22Rv1 (cell line): ENCODE results near the gene CLASP2.

Experiments used
- ZFX ChIP-seq: fragments of 450-650 bp; IDR thresholded peaks from 2 replicates; pipeline ENCODE4 v1.6.1; 2017; ENCODE audit warnings: antibody characterized with exemption, borderline replicate concordance
- TF ChIP-seq, protein P1 (sequence below): fragments of 450-650 bp; IDR thresholded peaks from 2 replicates; pipeline ENCODE4 v1.5.1; 2017; ENCODE audit warnings: mild to moderate bottlenecking

DNA sequence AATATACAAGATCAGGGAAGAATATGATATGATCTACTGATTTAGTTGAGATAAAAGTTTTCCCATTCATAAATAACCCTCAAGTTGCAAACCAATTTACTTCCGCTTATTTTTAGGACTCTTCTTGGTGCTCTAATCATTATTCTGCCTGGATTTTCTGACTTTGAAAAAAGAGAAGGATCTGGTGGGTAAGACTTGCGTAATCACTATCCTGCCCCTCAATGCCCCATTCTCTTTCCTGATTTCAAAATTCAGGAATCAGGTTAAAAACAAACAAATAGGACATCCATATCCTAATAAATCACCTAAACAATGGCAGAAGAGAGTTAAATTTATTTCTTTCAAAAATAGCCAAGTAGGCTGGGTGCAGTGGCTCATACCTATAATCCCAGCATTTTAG, 127.5 kb downstream of the CLASP2 start:
- TF ChIP-seq, protein P1, sequence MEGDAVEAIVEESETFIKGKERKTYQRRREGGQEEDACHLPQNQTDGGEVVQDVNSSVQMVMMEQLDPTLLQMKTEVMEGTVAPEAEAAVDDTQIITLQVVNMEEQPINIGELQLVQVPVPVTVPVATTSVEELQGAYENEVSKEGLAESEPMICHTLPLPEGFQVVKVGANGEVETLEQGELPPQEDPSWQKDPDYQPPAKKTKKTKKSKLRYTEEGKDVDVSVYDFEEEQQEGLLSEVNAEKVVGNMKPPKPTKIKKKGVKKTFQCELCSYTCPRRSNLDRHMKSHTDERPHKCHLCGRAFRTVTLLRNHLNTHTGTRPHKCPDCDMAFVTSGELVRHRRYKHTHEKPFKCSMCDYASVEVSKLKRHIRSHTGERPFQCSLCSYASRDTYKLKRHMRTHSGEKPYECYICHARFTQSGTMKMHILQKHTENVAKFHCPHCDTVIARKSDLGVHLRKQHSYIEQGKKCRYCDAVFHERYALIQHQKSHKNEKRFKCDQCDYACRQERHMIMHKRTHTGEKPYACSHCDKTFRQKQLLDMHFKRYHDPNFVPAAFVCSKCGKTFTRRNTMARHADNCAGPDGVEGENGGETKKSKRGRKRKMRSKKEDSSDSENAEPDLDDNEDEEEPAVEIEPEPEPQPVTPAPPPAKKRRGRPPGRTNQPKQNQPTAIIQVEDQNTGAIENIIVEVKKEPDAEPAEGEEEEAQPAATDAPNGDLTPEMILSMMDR, result no peak
- TF ChIP-seq ZFX, result no peak
